Measurements from ENCODE around the gene UBXN1.

GRCh38 chr11:62680825-62681240 is 2.0 kb upstream of the UBXN1 start:
- TF ChIP-seq CTCF (IDR thresholded peaks at IDR 0.05; ENCODE audit: insufficient read depth, low read length) = peak; percentile 78
- no peak for TF ChIP-seq POLR2AphosphoS5 (IDR thresholded peaks at IDR 0.05; ENCODE audit: low read depth)
- TF ChIP-seq GABPA (IDR thresholded peaks at IDR 0.05; ENCODE audit: low read depth) = no peak
- TF ChIP-seq REST (IDR thresholded peaks at IDR 0.05; ENCODE audit: insufficient replicate concordance, low read depth) = no peak
- TF ChIP-seq SPI1 (IDR thresholded peaks at IDR 0.05; ENCODE audit: borderline replicate concordance, low read depth) = no peak
